Measurements from ENCODE around the gene PER2. TPM values are rescaled to one million over a fixed set of nuclear protein-coding genes. Genes with fewer than 3 reads are reported as not detected.

PER2 gene
- total and polyA plus RNA-seq, 2 of the 13 experiments (the other 11 are each of a cell fraction or from before 2014, with no cell fraction given), result 5.1 to 9.4 TPM

DNA sequence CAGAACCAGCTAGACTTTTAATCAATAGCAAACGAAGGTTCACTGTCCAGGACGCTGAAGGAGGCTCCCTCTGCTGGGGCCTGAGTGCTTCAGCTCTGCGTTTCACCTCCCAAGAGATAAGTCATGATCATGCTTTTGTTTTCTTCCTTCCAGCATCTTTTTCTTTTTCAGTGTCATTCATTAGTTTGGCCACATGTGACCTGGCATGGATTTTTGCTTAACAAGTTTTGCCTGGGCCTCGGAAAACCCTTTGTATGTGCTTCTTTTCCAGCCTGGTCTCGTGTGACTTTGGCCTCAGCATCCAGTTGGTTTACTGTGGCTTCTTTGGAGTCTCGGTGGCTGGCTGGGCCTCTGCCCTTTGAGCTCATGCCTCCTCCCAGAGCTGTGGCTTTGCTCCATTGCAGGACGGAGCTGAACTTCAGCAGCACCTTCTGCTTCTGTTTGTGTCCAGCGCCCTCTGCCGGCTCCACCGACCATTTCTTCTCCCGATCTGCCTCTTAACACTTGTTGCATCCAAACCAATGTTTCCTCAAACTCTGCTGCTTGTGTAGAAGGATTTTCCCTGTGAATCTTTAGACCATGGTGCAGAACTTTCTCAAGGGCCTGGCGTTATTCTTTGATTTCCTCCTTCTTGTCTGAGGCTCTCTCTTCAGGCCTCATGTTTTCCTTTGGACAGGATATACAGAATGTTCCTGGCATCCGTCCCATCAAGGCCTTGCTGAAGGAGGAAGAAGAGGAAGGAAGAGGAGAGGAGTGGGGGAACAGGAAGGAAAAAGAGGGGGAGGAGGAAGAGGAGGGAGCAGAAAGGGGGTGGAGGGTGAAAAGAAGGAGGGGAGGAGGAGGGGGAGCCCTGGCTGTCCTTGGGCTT lies 25.0 kb downstream of the PER2 start (continued):
- peak; percentile 68 for TF ChIP-seq ZEB1 (IDR thresholded peaks at IDR 0.05; ENCODE audit: insufficient replicate concordance, low read depth)
- TF ChIP-seq, protein P1, sequence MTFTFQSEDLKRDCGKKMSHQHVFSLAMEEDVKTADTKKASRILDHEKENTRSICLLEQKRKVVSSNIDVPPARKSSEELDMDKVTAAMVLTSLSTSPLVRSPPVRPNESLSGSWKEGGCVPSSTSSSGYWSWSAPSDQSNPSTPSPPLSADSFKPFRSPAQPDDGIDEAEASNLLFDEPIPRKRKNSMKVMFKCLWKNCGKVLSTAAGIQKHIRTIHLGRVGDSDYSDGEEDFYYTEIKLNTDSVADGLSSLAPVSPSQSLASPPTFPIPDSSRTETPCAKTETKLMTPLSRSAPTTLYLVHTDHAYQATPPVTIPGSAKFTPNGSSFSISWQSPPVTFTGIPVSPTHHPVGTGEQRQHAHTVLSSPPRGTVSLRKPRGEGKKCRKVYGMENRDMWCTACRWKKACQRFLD (CRISPR knock-in tag; IDR thresholded peaks at IDR 0.05; ENCODE audit: borderline replicate concordance), result 0 out of 2 replicates have a peak, but pooled peaks have one; percentile 77
- TF ChIP-seq, protein P2, sequence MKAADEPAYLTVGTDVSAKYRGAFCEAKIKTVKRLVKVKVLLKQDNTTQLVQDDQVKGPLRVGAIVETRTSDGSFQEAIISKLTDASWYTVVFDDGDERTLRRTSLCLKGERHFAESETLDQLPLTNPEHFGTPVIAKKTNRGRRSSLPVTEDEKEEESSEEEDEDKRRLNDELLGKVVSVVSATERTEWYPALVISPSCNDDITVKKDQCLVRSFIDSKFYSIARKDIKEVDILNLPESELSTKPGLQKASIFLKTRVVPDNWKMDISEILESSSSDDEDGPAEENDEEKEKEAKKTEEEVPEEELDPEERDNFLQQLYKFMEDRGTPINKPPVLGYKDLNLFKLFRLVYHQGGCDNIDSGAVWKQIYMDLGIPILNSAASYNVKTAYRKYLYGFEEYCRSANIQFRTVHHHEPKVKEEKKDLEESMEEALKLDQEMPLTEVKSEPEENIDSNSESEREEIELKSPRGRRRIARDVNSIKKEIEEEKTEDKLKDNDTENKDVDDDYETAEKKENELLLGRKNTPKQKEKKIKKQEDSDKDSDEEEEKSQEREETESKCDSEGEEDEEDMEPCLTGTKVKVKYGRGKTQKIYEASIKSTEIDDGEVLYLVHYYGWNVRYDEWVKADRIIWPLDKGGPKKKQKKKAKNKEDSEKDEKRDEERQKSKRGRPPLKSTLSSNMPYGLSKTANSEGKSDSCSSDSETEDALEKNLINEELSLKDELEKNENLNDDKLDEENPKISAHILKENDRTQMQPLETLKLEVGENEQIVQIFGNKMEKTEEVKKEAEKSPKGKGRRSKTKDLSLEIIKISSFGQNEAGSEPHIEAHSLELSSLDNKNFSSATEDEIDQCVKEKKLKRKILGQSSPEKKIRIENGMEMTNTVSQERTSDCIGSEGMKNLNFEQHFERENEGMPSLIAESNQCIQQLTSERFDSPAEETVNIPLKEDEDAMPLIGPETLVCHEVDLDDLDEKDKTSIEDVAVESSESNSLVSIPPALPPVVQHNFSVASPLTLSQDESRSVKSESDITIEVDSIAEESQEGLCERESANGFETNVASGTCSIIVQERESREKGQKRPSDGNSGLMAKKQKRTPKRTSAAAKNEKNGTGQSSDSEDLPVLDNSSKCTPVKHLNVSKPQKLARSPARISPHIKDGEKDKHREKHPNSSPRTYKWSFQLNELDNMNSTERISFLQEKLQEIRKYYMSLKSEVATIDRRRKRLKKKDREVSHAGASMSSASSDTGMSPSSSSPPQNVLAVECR (CRISPR knock-in tag; IDR thresholded peaks at IDR 0.05; ENCODE audit: borderline replicate concordance), result peak; percentile 58; the same call in 1 of the 2 replicates
- TF ChIP-seq, protein P3, sequence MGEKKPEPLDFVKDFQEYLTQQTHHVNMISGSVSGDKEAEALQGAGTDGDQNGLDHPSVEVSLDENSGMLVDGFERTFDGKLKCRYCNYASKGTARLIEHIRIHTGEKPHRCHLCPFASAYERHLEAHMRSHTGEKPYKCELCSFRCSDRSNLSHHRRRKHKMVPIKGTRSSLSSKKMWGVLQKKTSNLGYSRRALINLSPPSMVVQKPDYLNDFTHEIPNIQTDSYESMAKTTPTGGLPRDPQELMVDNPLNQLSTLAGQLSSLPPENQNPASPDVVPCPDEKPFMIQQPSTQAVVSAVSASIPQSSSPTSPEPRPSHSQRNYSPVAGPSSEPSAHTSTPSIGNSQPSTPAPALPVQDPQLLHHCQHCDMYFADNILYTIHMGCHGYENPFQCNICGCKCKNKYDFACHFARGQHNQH (CRISPR knock-in tag; IDR thresholded peaks at IDR 0.05), result peak; percentile 35; the same call in 1 of the 2 replicates
- 0 out of 2 replicates have a peak, but pooled peaks have one; percentile 36 for TF ChIP-seq ZNF451 (CRISPR knock-in tag; IDR thresholded peaks at IDR 0.05)
- no peak for TF ChIP-seq ZNF274 (CRISPR knock-in tag; IDR thresholded peaks at IDR 0.05)
- TF ChIP-seq THAP11 (CRISPR knock-in tag; IDR thresholded peaks at IDR 0.05), result peak; percentile 64
- TF ChIP-seq, protein P4, sequence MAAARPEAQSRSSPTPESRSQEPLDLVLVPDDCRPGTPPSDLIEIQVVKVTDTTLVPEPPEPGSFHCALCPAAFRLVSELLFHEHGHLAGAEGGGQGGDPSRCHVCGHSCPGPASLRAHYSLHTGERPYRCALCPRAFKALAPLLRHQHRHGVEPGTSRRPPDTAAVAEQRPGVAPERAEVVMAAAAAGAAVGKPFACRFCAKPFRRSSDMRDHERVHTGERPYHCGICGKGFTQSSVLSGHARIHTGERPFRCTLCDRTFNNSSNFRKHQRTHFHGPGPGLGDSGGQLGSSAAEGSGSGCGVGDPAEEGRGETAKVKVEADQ (CRISPR knock-in tag; IDR thresholded peaks at IDR 0.05; ENCODE audit: borderline replicate concordance), result no peak
- TF ChIP-seq NFKBIZ (CRISPR knock-in tag; IDR thresholded peaks at IDR 0.05), result 0 out of 2 replicates have a peak, but pooled peaks have one; percentile 57
- TF ChIP-seq SNAPC2 (CRISPR knock-in tag; IDR thresholded peaks at IDR 0.05), result no peak
- TF ChIP-seq PPARG (CRISPR knock-in tag; conservative IDR thresholded peaks at IDR 0.05), result no peak
- no peak for TF ChIP-seq RBFOX2 (IDR thresholded peaks at IDR 0.05; ENCODE audit: low read depth, low read length)
- TF ChIP-seq ZNF441 (CRISPR knock-in tag; IDR thresholded peaks at IDR 0.05; ENCODE audit: borderline replicate concordance), result peak; percentile 81; the same call in 1 of the 2 replicates
- TF ChIP-seq, protein P5, sequence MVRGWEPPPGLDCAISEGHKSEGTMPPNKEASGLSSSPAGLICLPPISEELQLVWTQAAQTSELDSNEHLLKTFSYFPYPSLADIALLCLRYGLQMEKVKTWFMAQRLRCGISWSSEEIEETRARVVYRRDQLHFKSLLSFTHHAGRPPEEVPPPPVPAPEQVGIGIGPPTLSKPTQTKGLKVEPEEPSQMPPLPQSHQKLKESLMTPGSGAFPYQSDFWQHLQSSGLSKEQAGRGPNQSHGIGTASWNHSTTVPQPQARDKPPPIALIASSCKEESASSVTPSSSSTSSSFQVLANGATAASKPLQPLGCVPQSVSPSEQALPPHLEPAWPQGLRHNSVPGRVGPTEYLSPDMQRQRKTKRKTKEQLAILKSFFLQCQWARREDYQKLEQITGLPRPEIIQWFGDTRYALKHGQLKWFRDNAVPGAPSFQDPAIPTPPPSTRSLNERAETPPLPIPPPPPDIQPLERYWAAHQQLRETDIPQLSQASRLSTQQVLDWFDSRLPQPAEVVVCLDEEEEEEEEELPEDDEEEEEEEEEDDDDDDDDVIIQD (CRISPR knock-in tag; IDR thresholded peaks at IDR 0.05; ENCODE audit: low read depth), result 0 out of 2 replicates have a peak, but pooled peaks have one; percentile 53
- no peak for TF ChIP-seq HOXA7 (CRISPR knock-in tag; IDR thresholded peaks at IDR 0.05)
- TF ChIP-seq, protein P6, sequence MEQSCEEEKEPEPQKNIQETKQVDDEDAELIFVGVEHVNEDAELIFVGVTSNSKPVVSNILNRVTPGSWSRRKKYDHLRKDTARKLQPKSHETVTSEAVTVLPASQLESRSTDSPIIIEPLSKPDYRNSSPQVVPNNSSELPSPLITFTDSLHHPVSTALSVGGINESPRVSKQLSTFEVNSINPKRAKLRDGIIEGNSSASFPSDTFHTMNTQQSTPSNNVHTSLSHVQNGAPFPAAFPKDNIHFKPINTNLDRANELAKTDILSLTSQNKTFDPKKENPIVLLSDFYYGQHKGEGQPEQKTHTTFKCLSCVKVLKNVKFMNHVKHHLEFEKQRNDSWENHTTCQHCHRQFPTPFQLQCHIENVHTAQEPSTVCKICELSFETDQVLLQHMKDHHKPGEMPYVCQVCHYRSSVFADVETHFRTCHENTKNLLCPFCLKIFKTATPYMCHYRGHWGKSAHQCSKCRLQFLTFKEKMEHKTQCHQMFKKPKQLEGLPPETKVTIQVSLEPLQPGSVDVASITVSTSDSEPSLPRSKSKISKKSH (CRISPR knock-in tag; IDR thresholded peaks at IDR 0.05; ENCODE audit: borderline replicate concordance), result no peak; the same call in 1 of the 2 replicates
- TF ChIP-seq YEATS2 (CRISPR knock-in tag; IDR thresholded peaks at IDR 0.05; ENCODE audit: borderline replicate concordance), result no peak; the same call in 1 of the 2 replicates
